T-helper 17 cell (primary cell): Measurements from ENCODE around the gene TMEM169. TPM values are rescaled to one million over a fixed set of nuclear protein-coding genes. Genes with fewer than 3 reads are reported as not detected.
"Not testable (repeated sequence)": the region's sequence is repeated elsewhere in the genome, so short reads cannot be mapped to it uniquely, and the experiment has no call there.

ENCODE experiments used
- ATAC-seq: fragments of 150-1000 bp; cut with Tn5 transposase; 2 replicates; pipeline ENCODE4 v1.10.0; 2021; ENCODE audit warnings: mild to moderate bottlenecking, moderate library complexity
- DNase-seq, 3 donors: peaks; one replicate each; pipeline versions ENCODE4 v3.0.0 to v3.0.0-alpha.2; 2020 to 2021
- H3K9me3 ChIP-seq: one replicate; pipeline ENCODE4 v1.7.0; 2013; ENCODE audit warnings: low read length, mild to moderate bottlenecking; ENCODE audit not compliant: control insufficient read depth, poor library complexity, severe bottlenecking
- H3K27ac Mint-ChIP-seq: one replicate; pipeline ENCODE4 v1.8.0; 2022; ENCODE audit warnings: mild to moderate bottlenecking, moderate library complexity, mixed read lengths
- H3K27me3 Mint-ChIP-seq: one replicate; pipeline ENCODE4 v1.8.0; 2022; ENCODE audit warnings: mixed read lengths
- H3K36me3 Mint-ChIP-seq: one replicate; pipeline ENCODE4 v1.8.0; 2022; ENCODE audit warnings: low read depth, mixed read lengths
- H3K4me1 Mint-ChIP-seq: one replicate; pipeline ENCODE4 v1.8.0; 2022; ENCODE audit warnings: mild to moderate bottlenecking, mixed read lengths
- H3K4me3 Mint-ChIP-seq: one replicate; pipeline ENCODE4 v1.8.0; 2022; ENCODE audit warnings: mild to moderate bottlenecking, moderate library complexity, mixed read lengths
- total RNA-seq, 4 donors: library from RNA in 2 of 4; stranded (reverse) in 2 of 4; gene quantifications; one replicate each; pipeline ENCODE4 v1.2.3 and lab custom pipeline; 2022 to 2026

TMEM169 gene
- total RNA-seq, 2 donors from 2014 or later, result 1.6 to 2.2 TPM

- H3K27ac Mint-ChIP-seq, result peak overlapping the region; percentile 74
- H3K4me3 Mint-ChIP-seq, result no peak overlapping the region
- no peaks in the 10 kb centered on the region for H3K27me3 Mint-ChIP-seq
- H3K4me1 Mint-ChIP-seq, result peaks cover 29% of the 10 kb centered on the region
- H3K36me3 Mint-ChIP-seq, result peaks cover 25% of the 10 kb centered on the region
- H3K9me3 ChIP-seq, result no peaks in the 10 kb centered on the region
- no peak for DNase-seq
- ATAC-seq, result no peak
Observed at GRCh38 chr2:216133397-216133796, 51.7 kb downstream of the TMEM169 start.

DNA sequence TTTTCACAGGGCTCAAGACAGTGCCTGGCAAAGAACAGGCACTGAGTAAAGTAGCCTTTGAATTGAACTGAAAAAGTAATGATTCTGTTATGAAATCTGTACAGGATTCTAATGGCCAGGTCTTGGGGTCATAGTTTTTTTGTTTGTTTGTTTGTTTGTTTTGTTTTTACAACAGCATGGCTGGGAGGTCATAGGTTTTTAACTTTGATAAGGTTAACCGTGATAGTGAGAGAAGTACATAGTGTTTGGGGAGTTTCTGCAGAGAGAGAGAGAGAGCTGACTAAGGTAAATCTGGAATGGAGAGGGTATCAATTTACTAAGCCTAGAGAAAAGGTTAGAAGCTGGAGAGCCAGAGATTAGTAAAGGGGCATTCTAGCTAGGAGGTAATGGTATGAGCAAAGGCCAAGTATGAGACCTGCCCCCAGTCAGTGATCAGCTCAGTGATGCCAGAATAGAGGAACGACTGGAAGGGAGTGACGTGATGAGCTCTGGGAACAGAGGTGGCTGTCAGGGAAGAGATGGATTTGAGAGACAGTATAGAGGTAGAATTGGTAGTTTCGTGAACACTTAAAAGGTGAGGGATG, 53.3 kb downstream of the TMEM169 start:
- no peaks in the 10 kb centered on the region for H3K9me3 ChIP-seq
- Mint-ChIP-seq H3K4me1 (peaks cover 25% of the 10 kb centered on the region), H3K4me3 (no peak overlapping the region), H3K36me3 (peaks cover 20% of the 10 kb centered on the region), H3K27ac (peak overlapping the region; percentile 90), H3K27me3 (no peaks in the 10 kb centered on the region)
- DNase-seq (no peak), ATAC-seq (no peak)

- Mint-ChIP-seq H3K4me3 (no peak overlapping the region), H3K27ac (peak overlapping the region; percentile 14), H3K4me1 (peaks cover 12% of the 10 kb centered on the region), H3K27me3 (no peaks in the 10 kb centered on the region), H3K36me3 (peaks cover 14% of the 10 kb centered on the region)
- ATAC-seq (peak; percentile 68), DNase-seq (no peak)
- H3K9me3 ChIP-seq, result no peaks in the 10 kb centered on the region
Observed at GRCh38 chr2:216139884-216140283, 58.2 kb downstream of the TMEM169 start.

DNA sequence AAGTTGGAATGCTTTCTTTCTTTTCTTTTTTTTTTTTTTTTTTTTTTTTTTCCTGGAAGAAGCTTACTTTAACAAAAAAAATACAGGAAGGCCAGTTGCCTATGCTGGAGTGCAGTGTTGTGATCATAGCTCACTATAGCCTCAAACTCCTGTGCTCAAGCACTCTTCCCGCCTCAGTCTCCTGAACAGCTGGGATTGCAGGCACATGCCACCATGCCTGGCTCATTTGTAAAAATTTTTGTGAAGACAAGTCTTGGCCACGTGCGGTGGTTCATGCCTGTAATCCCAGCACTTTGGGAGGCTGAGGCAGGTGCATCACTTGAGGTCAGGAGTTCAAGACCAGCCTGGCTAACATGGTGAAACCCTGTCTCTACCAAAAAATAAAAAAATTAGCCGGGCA, 59.8 kb downstream of the TMEM169 start:
- not testable (repeated sequence) for H3K36me3 Mint-ChIP-seq, DNase-seq, H3K27ac Mint-ChIP-seq, ATAC-seq, H3K4me1 Mint-ChIP-seq, H3K27me3 Mint-ChIP-seq, H3K9me3 ChIP-seq, H3K4me3 Mint-ChIP-seq

GRCh38 chr2:216142540-216142939, 60.8 kb downstream of the TMEM169 start:
- Mint-ChIP-seq H3K4me3 (no peak overlapping the region), H3K27ac (no peak overlapping the region), H3K36me3 (peaks cover 6% of the 10 kb centered on the region), H3K4me1 (peaks cover 6% of the 10 kb centered on the region), H3K27me3 (no peaks in the 10 kb centered on the region)
- no peak for DNase-seq
- H3K9me3 ChIP-seq, result no peaks in the 10 kb centered on the region
- no peak for ATAC-seq

DNA sequence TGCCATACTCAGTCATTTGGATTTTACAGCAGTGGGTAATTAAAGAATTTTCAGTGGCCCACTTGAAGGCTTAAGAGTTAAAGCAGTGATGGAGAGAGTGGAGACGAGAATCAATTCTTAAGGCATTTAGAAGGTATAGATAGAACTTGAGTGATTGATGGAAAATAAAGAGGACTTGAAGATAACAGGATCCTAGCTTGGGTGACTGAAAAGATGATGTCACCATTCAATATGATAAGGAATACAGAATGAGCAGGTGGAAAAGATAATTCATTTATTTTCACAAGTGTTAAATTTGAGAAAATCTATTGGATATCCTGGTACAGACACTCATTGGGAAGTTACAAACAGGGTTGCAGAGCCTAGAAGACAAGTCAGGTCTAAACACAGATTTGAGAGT, 62.7 kb downstream of the TMEM169 start:
- Mint-ChIP-seq H3K36me3 (peaks cover 9% of the 10 kb centered on the region), H3K4me3 (no peak overlapping the region), H3K27ac (no peak overlapping the region), H3K4me1 (peaks cover 11% of the 10 kb centered on the region), H3K27me3 (no peaks in the 10 kb centered on the region)
- DNase-seq, result no peak
- no peaks in the 10 kb centered on the region for H3K9me3 ChIP-seq
- ATAC-seq, result no peak

DNA sequence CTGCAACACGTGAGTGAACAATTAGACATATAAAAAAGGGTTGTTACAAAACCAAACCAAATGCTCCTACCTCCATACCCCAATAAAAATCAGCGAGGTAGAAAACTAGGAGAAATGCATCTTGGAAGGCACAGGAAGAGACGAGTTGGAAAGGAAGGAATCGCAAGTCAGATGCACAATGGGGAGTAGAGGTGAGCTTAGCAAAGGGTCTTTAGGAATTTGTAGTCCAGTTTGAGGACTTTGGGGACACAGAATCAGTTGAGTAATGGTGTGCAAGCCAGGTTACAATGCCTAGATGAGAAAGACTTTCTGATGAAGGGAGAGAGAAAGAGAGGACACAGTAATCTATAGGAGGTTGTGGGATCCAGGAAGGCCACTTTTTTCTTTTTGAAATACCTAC, 63.1 kb downstream of the TMEM169 start:
- Mint-ChIP-seq H3K27me3 (no peaks in the 10 kb centered on the region), H3K4me1 (peaks cover 15% of the 10 kb centered on the region), H3K27ac (no peak overlapping the region), H3K36me3 (peaks cover 12% of the 10 kb centered on the region), H3K4me3 (no peak overlapping the region)
- no peak for ATAC-seq
- H3K9me3 ChIP-seq, result no peaks in the 10 kb centered on the region
- no peak for DNase-seq

GRCh38 chr2:216146573-216146972, 64.9 kb downstream of the TMEM169 start:
- no peaks in the 10 kb centered on the region for H3K27me3 Mint-ChIP-seq
- H3K4me1 Mint-ChIP-seq, result peaks cover 22% of the 10 kb centered on the region
- H3K36me3 Mint-ChIP-seq, result peaks cover 12% of the 10 kb centered on the region

GRCh38 chr2:216147172-216148131, 65.7 kb downstream of the TMEM169 start:
- no peaks in the 10 kb centered on the region for H3K9me3 ChIP-seq
- Mint-ChIP-seq H3K4me3 (no peak overlapping the region), H3K27me3 (no peaks in the 10 kb centered on the region), H3K36me3 (peaks cover 12% of the 10 kb centered on the region), H3K4me1 (peaks cover 24% of the 10 kb centered on the region), H3K27ac (peak overlapping the region; percentile 79)
- ATAC-seq (no peak), DNase-seq (no peak)

More at GRCh38 chr2:216146573-216146972, 64.9 kb downstream of the TMEM169 start:
- no peaks in the 10 kb centered on the region for H3K9me3 ChIP-seq
- no peak for ATAC-seq
- no peak for DNase-seq
- Mint-ChIP-seq H3K27ac (no peak overlapping the region), H3K4me3 (no peak overlapping the region)

GRCh38 chr2:216148983-216149382, 67.3 kb downstream of the TMEM169 start:
- H3K9me3 ChIP-seq, result no peaks in the 10 kb centered on the region
- Mint-ChIP-seq H3K27ac (peak overlapping the region; percentile 79), H3K27me3 (no peaks in the 10 kb centered on the region), H3K36me3 (peaks cover 17% of the 10 kb centered on the region), H3K4me1 (peaks cover 36% of the 10 kb centered on the region), H3K4me3 (no peak overlapping the region)
- DNase-seq (no peak), ATAC-seq (no peak)

DNA sequence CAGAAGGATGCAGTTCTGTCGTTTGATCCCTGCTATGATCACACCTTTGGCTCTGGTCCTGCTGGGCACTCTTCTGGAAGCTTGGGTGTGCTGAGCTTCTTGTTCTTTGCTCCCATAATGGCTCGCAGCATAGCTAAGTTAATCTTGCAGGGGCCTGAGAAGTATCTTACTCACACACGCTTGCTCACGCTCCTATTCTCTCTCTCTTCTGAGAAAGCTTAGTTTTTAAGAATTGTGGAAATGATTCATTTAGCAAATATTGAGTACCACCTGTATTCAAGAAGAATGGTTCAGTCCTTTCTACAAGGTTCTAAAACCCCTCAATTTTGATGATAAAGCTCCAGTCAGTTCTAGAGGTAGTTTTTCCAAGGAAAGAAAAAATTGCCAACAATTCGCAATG, 68.0 kb downstream of the TMEM169 start:
- H3K4me3 Mint-ChIP-seq, result no peak overlapping the region
- H3K36me3 Mint-ChIP-seq, result peaks cover 17% of the 10 kb centered on the region
- H3K4me1 Mint-ChIP-seq, result peaks cover 36% of the 10 kb centered on the region

DNA sequence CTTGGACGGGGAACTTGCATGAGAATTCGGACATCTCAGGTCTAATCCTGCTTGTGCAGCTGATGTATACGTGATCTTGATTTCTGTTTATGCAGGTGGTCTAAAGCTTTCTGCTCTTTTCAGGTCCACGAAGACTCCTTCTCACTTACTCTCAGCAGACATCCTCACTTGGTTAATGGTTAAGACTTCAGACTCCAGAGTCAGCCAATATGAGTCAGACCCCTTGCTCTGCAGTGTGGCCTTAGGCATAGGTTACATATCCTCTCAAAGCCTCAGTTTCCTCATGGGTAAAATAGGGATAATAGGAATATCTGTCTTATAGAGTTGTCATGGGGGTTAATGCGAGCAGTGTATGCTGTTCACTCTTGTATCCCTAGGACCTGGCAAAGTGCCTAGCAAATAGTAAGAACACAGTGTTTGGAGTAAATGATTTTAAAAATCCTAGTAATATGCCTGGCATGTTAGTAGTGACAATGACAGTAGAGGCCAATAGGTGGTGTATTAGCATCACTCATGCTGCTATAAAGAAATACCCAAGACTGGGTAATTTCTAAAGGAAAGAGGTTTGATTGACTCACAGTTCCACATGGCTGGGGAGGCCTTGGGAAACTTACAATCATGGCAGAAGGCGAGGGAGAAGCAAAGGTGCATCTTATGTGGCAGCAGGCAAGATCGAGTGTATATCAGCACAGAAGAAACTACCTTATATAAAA, 69.8 kb downstream of the TMEM169 start:
- H3K9me3 ChIP-seq, result no peaks in the 10 kb centered on the region
- ATAC-seq (no peak), DNase-seq (no peak)
- no peak overlapping the region for H3K4me3 Mint-ChIP-seq
- peaks cover 36% of the 10 kb centered on the region for H3K4me1 Mint-ChIP-seq
- H3K36me3 Mint-ChIP-seq, result peaks cover 17% of the 10 kb centered on the region
- peak overlapping the region; percentile 53 for H3K27ac Mint-ChIP-seq
- no peaks in the 10 kb centered on the region for H3K27me3 Mint-ChIP-seq

More for the DNA sequence above, 68.0 kb downstream of the TMEM169 start:
- DNase-seq (no peak), ATAC-seq (no peak)
- no peaks in the 10 kb centered on the region for H3K9me3 ChIP-seq
- peak overlapping the region; percentile 79 for H3K27ac Mint-ChIP-seq
- no peaks in the 10 kb centered on the region for H3K27me3 Mint-ChIP-seq
